Lung (tissue), 12 donors: ENCODE results near the gene C1orf185. TPM values are rescaled to one million over a fixed set of nuclear protein-coding genes. Genes with fewer than 3 reads are reported as not detected.

Experiments used
- ATAC-seq: fragments of 200-7000 bp; cut with Tn5 transposase; one replicate; pipeline ENCODE4 v1.9.1; 2020; ENCODE audit warnings: moderate number of reproducible peaks; ENCODE audit not compliant: insufficient read depth, low FRiP score
- DNase-seq, 3 donors: peaks; one replicate each; pipeline ENCODE4 v3.0.0-alpha.2; 2013 to 2017
- H3K27ac ChIP-seq, 2 donors: one replicate each; pipeline ENCODE4 v1.5.1; 2013; ENCODE audit warnings: mild to moderate bottlenecking in 2 of 2, moderate library complexity in 2 of 2, control low read depth in 1 of 2, inconsistent platforms in 1 of 2, low read depth in 1 of 2, low read length in 1 of 2
- H3K27me3 ChIP-seq, 3 donors: one replicate each; pipeline ENCODE4 v1.5.1; 2013; ENCODE audit warnings: low read length in 2 of 3; ENCODE audit not compliant: control insufficient read depth in 3 of 3, insufficient read depth in 3 of 3
- H3K36me3 ChIP-seq, 4 donors: one replicate each; pipeline ENCODE4 v1.5.1; 2013; ENCODE audit warnings: low read length in 4 of 4, mild to moderate bottlenecking in 1 of 4, moderate library complexity in 1 of 4; ENCODE audit not compliant: control insufficient read depth in 4 of 4, insufficient read depth in 4 of 4
- H3K4me1 ChIP-seq, 5 donors: one replicate each; pipeline ENCODE4 v1.5.1; 2013; ENCODE audit warnings: low read length in 5 of 5, mild to moderate bottlenecking in 2 of 5, moderate library complexity in 1 of 5; ENCODE audit not compliant: control insufficient read depth in 5 of 5, insufficient read depth in 5 of 5
- H3K4me3 ChIP-seq: one replicate; pipeline ENCODE4 v1.5.1; 2013; ENCODE audit warnings: mild to moderate bottlenecking, control low read depth, moderate library complexity
- H3K9ac ChIP-seq, 2 donors: one replicate each; pipeline ENCODE4 v1.5.1; 2013; ENCODE audit warnings: low read length in 2 of 2, control low read depth in 1 of 2; ENCODE audit not compliant: insufficient read depth in 1 of 2
- H3K9me3 ChIP-seq, 4 donors: one replicate each; pipeline ENCODE4 v1.5.1; 2013; ENCODE audit warnings: low read length in 3 of 4, mild to moderate bottlenecking in 1 of 4, moderate library complexity in 1 of 4; ENCODE audit not compliant: control insufficient read depth in 4 of 4, insufficient read depth in 3 of 4
- WGBS, 2 donors: extraction: QIAGEN DNeasy Blood & Tissue Kit; methylation state at CpG; one replicate each; pipeline ENCODE4 v1.1.7; 2013; 5-methylcytosine and 5-hydroxymethylcytosine counted together
- polyA plus RNA-seq, 2 donors: library from polyadenylated mRNA; stranded (reverse); fragments of 200-250 nt; gene quantifications; one replicate each; pipeline ENCODE4 v1.2.1, GENCODE V29; 2013
- total RNA-seq, 2 donors: library from RNA; depleted of rRNA in 1 of 2; stranded (reverse); fragments of >200 nt in 1 of 2; gene quantifications; one replicate each; pipeline ENCODE4 v1.2.1, GENCODE V29; 2014 to 2021
- TF ChIP-seq, protein P1 (sequence below): IDR thresholded peaks from 2 replicates; pipeline ENCODE4 v1.5.1; 2012; ENCODE audit warnings: mild to moderate bottlenecking; ENCODE audit errors: control extremely low read depth, extremely low read depth
- donor health status: control.
- donor health status: control.
- donor health status: Bipolar disorder and iron deficiency.
- donor health status: healthy.
- donor health status: DM: yes; HTN: yes; CAD: no.

The C1orf185 gene
- total and polyA plus RNA-seq, 4 donors = not detected

DNA sequence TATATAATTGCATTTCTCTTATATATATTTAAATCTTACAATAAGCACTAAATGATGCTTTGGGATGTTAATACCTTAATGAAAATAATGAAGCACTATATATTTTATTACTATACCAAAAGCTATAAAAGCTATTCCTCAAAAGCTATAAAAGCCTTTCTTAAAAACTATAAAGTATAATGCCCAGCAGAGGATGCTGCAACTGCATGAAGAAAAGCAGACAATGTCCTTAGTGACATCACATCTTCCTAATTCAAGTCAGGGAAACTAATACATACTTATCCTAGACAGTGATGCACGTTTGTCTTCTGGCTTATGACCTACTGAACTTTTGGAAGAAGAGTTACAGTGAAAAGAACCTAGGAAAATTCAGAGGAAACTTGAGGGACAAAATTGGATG is 13.6 kb upstream of the C1orf185 start:
- Histone ChIP-seq H3K4me1 (no peaks in the 10 kb centered on the region), H3K9me3 (no peaks in the 10 kb centered on the region), H3K4me3 (no peak overlapping the region), H3K27ac (no peak overlapping the region), H3K9ac (no peak overlapping the region), H3K27me3 (no peaks in the 10 kb centered on the region), H3K36me3 (no peaks in the 10 kb centered on the region)
- DNase-seq (peak in 1 of 3 donors; percentile 4), ATAC-seq (no peak)
- TF ChIP-seq, protein P1, sequence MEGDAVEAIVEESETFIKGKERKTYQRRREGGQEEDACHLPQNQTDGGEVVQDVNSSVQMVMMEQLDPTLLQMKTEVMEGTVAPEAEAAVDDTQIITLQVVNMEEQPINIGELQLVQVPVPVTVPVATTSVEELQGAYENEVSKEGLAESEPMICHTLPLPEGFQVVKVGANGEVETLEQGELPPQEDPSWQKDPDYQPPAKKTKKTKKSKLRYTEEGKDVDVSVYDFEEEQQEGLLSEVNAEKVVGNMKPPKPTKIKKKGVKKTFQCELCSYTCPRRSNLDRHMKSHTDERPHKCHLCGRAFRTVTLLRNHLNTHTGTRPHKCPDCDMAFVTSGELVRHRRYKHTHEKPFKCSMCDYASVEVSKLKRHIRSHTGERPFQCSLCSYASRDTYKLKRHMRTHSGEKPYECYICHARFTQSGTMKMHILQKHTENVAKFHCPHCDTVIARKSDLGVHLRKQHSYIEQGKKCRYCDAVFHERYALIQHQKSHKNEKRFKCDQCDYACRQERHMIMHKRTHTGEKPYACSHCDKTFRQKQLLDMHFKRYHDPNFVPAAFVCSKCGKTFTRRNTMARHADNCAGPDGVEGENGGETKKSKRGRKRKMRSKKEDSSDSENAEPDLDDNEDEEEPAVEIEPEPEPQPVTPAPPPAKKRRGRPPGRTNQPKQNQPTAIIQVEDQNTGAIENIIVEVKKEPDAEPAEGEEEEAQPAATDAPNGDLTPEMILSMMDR = no peak
- WGBS, 2 donors = 40 to 47% methylated on average over 1 of the region's 1 CpG

DNA sequence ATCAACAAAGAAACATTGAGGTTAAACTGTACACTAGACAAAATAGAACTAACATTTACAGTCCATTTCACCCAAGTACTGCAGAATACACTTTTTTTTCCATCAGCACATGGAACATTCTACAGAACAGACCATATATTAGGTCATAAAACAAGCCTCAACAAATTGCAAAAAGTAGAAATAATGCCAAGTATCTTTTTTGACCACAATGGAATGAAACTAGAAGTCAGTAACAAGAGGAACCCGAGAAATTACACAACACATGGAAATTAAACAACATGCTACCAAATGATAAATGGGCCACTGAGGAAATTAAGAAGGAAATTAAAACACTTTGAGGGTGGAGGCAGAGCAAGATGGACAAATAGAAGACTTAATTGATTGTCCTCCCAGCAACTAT is 8.4 kb upstream of the C1orf185 start:
- Histone ChIP-seq H3K27me3 (no peaks in the 10 kb centered on the region), H3K4me1 (no peaks in the 10 kb centered on the region), H3K9ac (no peak overlapping the region), H3K27ac (no peak overlapping the region), H3K4me3 (no peak overlapping the region), H3K36me3 (no peaks in the 10 kb centered on the region), H3K9me3 (peaks cover 0 to 6% (median under 1%) of the 10 kb centered on the region in 4 donors)
- 26 to 30% methylated on average over 1 of the region's 1 CpG for WGBS, 2 donors
- ATAC-seq (no peak), DNase-seq (no peak)
- TF ChIP-seq, protein P1 = no peak

DNA sequence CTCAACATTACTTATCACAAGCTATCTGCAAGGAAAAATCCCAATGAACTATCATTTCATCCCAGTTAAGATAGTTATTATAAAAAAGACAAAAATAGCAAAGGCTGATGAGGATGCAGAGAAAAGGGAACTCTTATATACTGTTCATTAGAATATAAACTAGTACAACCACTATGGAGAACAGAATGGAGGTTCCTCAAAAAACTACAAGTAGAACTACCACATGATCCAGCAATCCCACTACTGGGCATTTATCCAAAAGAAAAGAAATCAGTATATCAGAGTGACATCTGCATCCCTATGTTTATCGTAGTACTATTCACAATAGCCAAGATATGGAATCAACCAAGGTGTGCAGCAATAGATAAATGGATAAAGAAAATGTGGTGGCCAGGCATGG is 4.9 kb upstream of the C1orf185 start:
- no peak overlapping the region for H3K4me3 ChIP-seq
- 73 to 97% methylated on average over 1 of the region's 1 CpG for WGBS, 2 donors
- TF ChIP-seq, protein P1 = no peak

DNA sequence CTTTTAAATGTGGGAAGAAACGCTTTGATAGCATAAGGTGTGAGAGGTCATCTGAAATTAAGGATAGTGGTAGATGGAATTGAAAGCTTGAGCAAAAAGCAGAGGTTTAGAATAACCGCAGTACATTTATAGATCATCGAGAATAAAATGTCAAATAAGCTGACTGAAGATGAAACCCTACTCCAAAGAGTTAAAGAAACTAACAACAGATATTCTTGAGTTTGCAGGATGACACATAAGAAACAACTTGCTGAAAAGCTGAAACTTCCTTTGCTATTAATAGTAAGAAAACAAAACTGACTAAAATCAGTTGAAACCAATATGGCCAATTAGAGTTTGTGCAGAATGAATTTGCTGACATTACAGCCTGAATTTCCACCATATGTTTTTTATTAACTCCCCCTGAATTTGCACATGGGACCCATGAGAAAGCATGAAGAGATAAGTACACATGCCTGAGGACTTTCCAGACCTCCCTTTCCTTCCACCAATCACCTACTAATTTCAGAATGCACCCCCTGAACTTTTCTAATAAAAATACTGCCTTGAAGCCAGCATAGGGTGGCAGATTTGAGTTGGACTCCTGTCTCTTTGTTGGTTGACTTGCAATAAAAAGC is 1.7 kb upstream of the C1orf185 start:
- Histone ChIP-seq H3K4me3 (no peak overlapping the region), H3K9me3 (no peaks in the 10 kb centered on the region), H3K27me3 (no peaks in the 10 kb centered on the region), H3K36me3 (no peaks in the 10 kb centered on the region), H3K27ac (no peak overlapping the region), H3K9ac (no peak overlapping the region), H3K4me1 (no peaks in the 10 kb centered on the region)
- 75 to 90% methylated on average over 3 of the region's 3 CpGs for WGBS, 2 donors
- no peak for DNase-seq
- TF ChIP-seq, protein P1 = no peak
- ATAC-seq = no peak

More for the DNA sequence above, 4.9 kb upstream of the C1orf185 start:
- ATAC-seq (no peak), DNase-seq (no peak)
- H3K9me3 ChIP-seq = peaks cover 0 to 6% (median under 1%) of the 10 kb centered on the region in 4 donors
- no peak overlapping the region for H3K27ac ChIP-seq
- H3K4me1 ChIP-seq = no peaks in the 10 kb centered on the region
- H3K9ac ChIP-seq = no peak overlapping the region
- no peaks in the 10 kb centered on the region for H3K27me3 ChIP-seq
- no peaks in the 10 kb centered on the region for H3K36me3 ChIP-seq
